SH-SY5Y (cell line): Measurements from ENCODE around the gene ALDH3A1.

Experiments
- GATA2 ChIP-seq: IDR thresholded peaks from 2 replicates; pipeline ENCODE4 v1.6.1; 2011; ENCODE audit warnings: mild to moderate bottlenecking, low read depth, low read length
- GATA3 ChIP-seq: IDR thresholded peaks from 2 replicates; pipeline ENCODE4 v1.6.1; 2011; ENCODE audit warnings: low read depth, mild to moderate bottlenecking, low read length, moderate library complexity

DNA sequence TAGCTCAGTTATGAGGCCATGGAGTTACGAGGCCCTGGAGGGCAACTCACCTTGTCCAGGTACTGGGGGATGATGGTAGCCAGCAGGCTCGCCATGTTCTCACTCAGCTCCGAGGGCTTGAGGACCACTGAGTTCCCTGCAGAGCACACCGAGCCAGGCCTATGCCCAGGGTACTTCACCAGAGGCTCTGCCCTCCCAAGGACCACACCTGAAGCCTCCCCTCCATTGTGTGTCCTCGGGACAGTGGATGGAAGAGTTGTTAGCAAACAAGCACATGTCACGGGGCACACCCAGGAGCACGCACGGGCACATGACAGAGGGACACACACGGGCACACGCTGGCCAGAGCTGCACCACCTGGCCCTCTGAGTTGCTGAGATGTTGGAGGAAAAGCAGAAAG, 5.6 kb downstream of the ALDH3A1 start:
- no peak for TF ChIP-seq GATA3
- no peak for TF ChIP-seq GATA2
